MG63 (cell line): ENCODE data around the gene SLC7A11. TPM values are rescaled to one million over a fixed set of nuclear protein-coding genes. Genes with fewer than 3 reads are reported as not detected.
"Not testable (repeated sequence)": the region's sequence is repeated elsewhere in the genome, so short reads cannot be mapped to it uniquely, and the experiment has no call there.

ENCODE experiments used
- DNase-seq: peaks from one replicate; pipeline ENCODE4 v3.0.0-alpha.2; 2020
- H3K27me3 ChIP-seq: fragments of 250-450 bp; sonication (Bioruptor Pico); 2 replicates; pipeline ENCODE4 v1.5.1; 2020; ENCODE audit warnings: mild to moderate bottlenecking, moderate library complexity
- H3K36me3 ChIP-seq: fragments of 250-450 bp; sonication (Bioruptor Pico); 2 replicates; pipeline ENCODE4 v1.5.1; 2020; ENCODE audit warnings: mild to moderate bottlenecking, moderate library complexity
- H3K4me3 ChIP-seq: fragments of 250-450 bp; sonication (Bioruptor Pico); 2 replicates; pipeline ENCODE4 v1.5.1; 2020; ENCODE audit warnings: mild to moderate bottlenecking, moderate library complexity
- H3K9me3 ChIP-seq: fragments of 250-450 bp; sonication (Bioruptor Pico); 2 replicates; pipeline ENCODE4 v1.5.1; 2020; ENCODE audit warnings: mild to moderate bottlenecking, moderate library complexity
- total RNA-seq: library from RNA; depleted of rRNA; stranded (reverse); fragments of >200 nt; shearing (Covaris generic); gene quantifications from 2 replicates; pipeline ENCODE4 v1.2.3, GENCODE V29; 2014; ENCODE audit warnings: low replicate concordance

The SLC7A11 gene
- total RNA-seq, 1 experiment from 2014 or later: 7.3 TPM

- H3K36me3 ChIP-seq: no peaks in the 10 kb centered on the region
- no peaks in the 10 kb centered on the region for H3K9me3 ChIP-seq
Measured at GRCh38 chr4:138252551-138252950, 10.4 kb upstream of the SLC7A11 start.

DNA sequence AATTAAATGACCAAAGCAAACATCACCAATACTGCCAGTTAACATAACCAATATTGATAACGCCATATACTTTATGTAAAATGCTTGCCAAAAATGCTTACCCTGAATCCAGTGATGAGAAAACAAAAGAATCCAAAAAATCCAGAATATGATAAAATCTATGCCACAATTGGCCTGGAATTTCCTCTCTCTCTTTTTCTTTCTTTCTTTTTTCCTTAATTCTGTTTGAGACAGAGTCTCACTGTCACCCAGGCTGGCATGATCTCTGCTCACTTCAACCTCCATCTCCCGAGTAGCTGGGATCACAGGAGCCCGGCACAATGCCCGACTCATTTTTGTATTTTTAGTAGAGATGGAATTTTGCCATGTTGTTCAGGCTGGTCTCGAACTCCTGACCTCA lies 9.8 kb upstream of the SLC7A11 start:
- DNase-seq: no peak
- H3K27me3 ChIP-seq: no peaks in the 10 kb centered on the region

More at GRCh38 chr4:138252551-138252950, 10.4 kb upstream of the SLC7A11 start:
- DNase-seq: no peak
- Histone ChIP-seq H3K27me3 (no peaks in the 10 kb centered on the region), H3K4me3 (no peak overlapping the region)

DNA sequence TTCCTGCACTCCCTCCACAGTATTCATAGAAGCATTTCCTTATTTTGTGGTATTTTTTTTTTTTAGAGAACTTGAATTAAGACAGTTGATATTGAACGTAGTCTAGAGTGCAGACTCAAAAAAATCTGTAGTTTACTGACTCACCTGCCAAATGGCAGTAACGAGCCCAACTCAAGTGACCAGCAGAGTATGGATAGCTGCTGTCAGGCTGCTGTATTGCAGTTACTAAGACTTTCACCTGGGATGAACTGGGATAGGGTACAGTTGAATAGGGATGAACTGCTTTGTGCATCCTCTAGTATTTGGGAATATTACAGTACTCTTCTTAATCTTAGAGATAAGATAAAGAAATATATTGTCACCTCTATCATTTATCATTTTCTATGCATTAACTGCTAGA lies 7.0 kb upstream of the SLC7A11 start:
- no peak overlapping the region for H3K4me3 ChIP-seq
- H3K36me3 ChIP-seq: no peaks in the 10 kb centered on the region
- H3K27me3 ChIP-seq: no peaks in the 10 kb centered on the region
- no peaks in the 10 kb centered on the region for H3K9me3 ChIP-seq
- no peak for DNase-seq

More for the DNA sequence above, 9.8 kb upstream of the SLC7A11 start:
- no peaks in the 10 kb centered on the region for H3K9me3 ChIP-seq
- no peak overlapping the region for H3K4me3 ChIP-seq
- H3K36me3 ChIP-seq: no peaks in the 10 kb centered on the region

DNA sequence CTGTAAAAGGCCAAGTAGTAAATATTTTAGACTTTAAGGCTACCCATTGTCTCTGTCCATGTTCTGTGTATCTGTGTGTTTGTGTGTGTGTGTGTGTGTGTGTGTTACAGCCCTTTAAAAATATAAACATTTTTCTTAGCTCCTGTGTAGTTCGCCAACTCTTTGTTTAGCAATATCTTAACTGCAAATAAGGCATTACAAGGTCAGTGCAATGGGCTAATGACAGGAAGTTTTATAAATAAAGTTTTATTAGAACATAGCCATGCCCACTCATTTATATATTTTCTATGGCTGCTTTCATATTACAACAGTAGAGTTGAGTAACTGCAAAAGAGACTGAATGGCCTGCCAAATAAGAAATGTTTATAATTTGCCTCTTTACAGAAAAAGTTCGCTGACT lies 5.9 kb upstream of the SLC7A11 start:
- Histone ChIP-seq H3K27me3 (no peaks in the 10 kb centered on the region), H3K4me3 (no peak overlapping the region)
- DNase-seq: no peak

DNA sequence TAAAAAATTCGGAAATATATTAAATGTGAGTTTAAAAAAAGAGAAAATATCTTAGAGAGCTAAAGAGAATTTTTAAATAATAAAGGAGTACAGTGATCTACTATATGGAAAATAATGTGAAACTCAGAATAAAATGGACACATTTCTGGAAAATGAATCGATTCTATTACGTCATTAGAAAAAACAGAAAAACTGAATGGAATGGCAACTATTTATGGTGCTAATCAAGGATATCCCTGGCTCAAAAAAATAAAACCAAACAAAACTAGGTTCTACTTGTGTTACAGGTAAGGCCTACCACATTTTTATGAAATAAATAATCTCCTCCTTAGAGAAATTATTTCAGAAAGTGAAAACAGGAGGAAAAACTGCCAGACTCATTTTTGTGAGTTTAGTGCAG lies 5.5 kb upstream of the SLC7A11 start:
- H3K27me3 ChIP-seq: no peaks in the 10 kb centered on the region
- H3K4me3 ChIP-seq: no peak overlapping the region
- H3K36me3 ChIP-seq: no peaks in the 10 kb centered on the region
- no peaks in the 10 kb centered on the region for H3K9me3 ChIP-seq
- DNase-seq: no peak

More for the DNA sequence above, 5.9 kb upstream of the SLC7A11 start:
- no peaks in the 10 kb centered on the region for H3K9me3 ChIP-seq
- no peaks in the 10 kb centered on the region for H3K36me3 ChIP-seq

- peaks cover 4% of the 10 kb centered on the region; the same call in 1 of the 2 replicates for H3K36me3 ChIP-seq
- DNase-seq: no peak
- peak overlapping the region; percentile 72 for H3K4me3 ChIP-seq
- H3K9me3 ChIP-seq: no peaks in the 10 kb centered on the region
- no peaks in the 10 kb centered on the region for H3K27me3 ChIP-seq
Measured at GRCh38 chr4:138243369-138243768, 1.2 kb upstream of the SLC7A11 start.

DNA sequence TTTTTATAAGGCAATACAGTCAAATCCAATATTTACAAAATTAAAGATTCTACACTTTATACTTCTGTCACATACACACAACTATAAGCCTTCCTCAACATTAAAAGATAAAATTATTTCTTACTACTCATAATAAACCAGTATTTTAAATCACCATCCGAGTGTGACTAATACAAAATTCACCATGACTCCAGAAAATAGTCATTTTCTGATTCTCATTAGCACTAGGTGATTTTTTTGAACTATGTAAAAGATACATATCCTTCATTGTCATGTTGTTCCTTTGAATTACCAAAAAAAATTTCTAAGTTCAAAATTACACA lies 646 bp upstream of the SLC7A11 start:
- H3K4me3 ChIP-seq: peak overlapping the region; percentile 72
- DNase-seq: no peak

GRCh38 chr4:138241281-138242075 lies 671 bp downstream of the SLC7A11 start:
- no peaks in the 10 kb centered on the region for H3K27me3 ChIP-seq
- peak; percentile 48 for DNase-seq
- H3K9me3 ChIP-seq: no peaks in the 10 kb centered on the region
- H3K36me3 ChIP-seq: peaks cover 4% of the 10 kb centered on the region; the same call in 1 of the 2 replicates
- peak overlapping the region; percentile 72 for H3K4me3 ChIP-seq

More for the DNA sequence above, 646 bp upstream of the SLC7A11 start:
- H3K27me3 ChIP-seq: no peaks in the 10 kb centered on the region
- peaks cover 4% of the 10 kb centered on the region; the same call in 1 of the 2 replicates for H3K36me3 ChIP-seq
- H3K9me3 ChIP-seq: no peaks in the 10 kb centered on the region

DNA sequence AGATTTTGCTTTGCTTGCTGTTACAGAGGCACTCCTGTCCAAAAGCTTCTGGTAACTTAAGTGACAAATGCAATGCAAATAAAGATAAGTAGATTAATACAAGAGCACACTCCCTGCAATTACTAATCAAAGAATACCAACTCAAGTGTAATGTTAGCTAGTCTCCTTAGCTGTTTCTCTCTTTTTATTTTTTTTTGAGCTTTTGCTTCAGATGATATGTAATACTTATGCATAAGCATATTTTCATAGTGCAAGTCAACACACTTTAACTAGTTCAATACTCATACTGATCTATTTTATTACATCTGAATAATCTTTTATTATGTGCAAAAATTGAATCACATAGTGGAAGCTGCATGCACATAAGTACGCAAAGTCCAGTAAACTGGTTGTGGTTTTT lies 2.7 kb downstream of the SLC7A11 start:
- DNase-seq: no peak
- H3K36me3 ChIP-seq: peaks cover 9% of the 10 kb centered on the region
- no peaks in the 10 kb centered on the region for H3K27me3 ChIP-seq
- H3K4me3 ChIP-seq: peak overlapping the region; percentile 72
- H3K9me3 ChIP-seq: no peaks in the 10 kb centered on the region

DNA sequence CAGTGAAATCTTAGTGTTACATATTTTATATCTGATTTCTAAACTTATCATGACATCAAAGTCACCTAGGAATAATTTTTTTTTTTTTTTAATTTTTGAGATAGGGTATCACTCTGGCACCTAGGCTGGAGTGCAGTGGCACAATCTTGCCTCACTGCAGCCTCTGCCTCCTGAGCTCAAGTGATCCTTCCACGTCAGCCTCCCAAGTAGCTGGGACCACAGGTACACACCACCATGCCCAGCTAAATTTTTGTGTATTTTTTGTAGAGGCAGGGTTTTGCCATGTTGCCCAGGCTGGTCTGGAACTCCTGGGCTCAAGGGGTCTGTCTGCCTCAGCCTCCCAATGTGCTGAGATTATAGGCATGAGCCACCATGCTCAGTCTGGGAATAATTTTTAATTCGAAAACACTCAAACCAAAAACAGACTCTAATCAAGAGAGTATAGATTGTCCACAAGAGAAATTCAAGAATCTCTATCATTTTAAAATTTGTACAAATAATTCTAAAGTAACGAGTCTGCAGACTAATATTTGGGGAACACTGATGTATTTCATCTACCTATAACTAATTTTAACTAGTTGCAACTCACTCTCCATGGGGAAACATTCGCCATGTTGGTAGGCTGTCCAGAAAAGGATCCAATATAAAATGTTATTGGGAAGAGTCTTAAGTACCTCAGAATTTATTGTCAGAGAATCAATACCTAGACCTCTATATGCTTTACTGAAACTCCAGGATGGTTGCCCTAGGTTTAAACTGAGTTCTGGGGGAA lies 3.4 kb downstream of the SLC7A11 start:
- DNase-seq: no peak
- H3K9me3 ChIP-seq: no peaks in the 10 kb centered on the region
- H3K36me3 ChIP-seq: peaks cover 17% of the 10 kb centered on the region
- peak overlapping the region; percentile 72 for H3K4me3 ChIP-seq
- H3K27me3 ChIP-seq: no peaks in the 10 kb centered on the region

- peaks cover 26% of the 10 kb centered on the region for H3K36me3 ChIP-seq
- H3K9me3 ChIP-seq, H3K27me3 ChIP-seq, H3K4me3 ChIP-seq, DNase-seq: not testable (repeated sequence)
Measured at GRCh38 chr4:138237132-138237531, 5.0 kb downstream of the SLC7A11 start.

DNA sequence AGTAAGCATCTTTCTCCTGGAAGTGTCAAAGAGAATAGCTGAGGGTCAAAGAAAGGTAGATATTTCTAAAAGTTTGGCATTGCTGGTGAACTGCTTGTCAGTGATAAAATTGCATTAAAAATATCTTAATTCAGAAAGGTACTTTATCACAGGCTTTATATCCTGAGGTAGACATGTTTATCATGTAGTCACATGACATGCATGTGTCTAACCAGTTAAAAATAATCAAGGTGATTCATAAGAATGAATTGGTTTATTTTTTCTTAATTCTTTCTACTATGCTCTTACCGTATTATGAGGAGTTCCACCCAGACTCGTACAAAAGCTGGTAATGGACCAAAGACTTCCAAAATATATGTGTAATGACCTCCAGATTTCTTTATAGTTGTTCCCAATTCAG lies 6.1 kb downstream of the SLC7A11 start:
- no peak overlapping the region for H3K4me3 ChIP-seq
- H3K9me3 ChIP-seq: no peaks in the 10 kb centered on the region
- no peaks in the 10 kb centered on the region for H3K27me3 ChIP-seq
- DNase-seq: no peak
- H3K36me3 ChIP-seq: peaks cover 37% of the 10 kb centered on the region

DNA sequence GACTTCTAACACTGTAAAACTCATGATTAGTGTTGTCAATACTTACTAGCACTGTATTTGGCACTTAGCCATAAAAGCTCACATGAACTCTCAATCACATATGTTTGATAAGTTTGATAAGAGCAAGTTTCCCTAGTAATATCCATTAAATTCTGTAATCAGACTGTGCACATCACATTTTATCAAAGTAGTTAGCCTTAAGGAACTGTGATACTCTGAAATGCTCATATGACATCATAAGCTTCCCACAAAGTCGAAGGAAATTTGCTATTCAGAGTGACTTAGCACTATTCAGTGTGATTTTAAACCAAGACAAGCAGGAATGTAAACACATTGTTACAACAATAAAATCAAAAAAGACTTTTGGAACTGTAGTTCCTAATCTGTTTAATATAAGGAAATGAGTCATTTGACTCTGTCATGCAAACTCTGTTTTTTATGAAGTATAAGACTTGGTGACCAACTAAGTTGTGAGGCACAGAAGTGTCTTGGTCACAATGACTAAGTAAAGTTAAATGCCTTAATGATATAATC lies 6.7 kb downstream of the SLC7A11 start:
- no peak for DNase-seq
- Histone ChIP-seq H3K27me3 (no peaks in the 10 kb centered on the region), H3K36me3 (peaks cover 43% of the 10 kb centered on the region), H3K9me3 (no peaks in the 10 kb centered on the region), H3K4me3 (no peak overlapping the region)

DNA sequence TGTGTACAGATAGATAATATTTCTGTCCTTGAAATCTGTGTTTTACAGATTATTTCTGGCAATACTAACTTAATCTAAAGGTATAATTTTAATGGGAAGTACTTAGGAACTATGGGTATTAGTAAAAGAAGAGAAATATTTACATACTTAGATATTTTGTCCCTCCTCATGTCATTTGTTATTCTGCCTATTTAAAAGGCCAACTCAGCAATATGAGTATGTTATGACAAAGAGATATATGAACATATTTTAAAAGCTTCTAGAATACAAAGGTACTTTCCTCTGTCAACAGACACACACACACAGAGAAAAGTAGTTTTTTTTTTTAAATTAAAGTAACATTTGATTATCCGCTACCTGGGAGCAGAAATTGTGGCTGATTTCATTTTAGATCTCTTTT lies 7.9 kb downstream of the SLC7A11 start:
- peaks cover 49% of the 10 kb centered on the region for H3K36me3 ChIP-seq

DNA sequence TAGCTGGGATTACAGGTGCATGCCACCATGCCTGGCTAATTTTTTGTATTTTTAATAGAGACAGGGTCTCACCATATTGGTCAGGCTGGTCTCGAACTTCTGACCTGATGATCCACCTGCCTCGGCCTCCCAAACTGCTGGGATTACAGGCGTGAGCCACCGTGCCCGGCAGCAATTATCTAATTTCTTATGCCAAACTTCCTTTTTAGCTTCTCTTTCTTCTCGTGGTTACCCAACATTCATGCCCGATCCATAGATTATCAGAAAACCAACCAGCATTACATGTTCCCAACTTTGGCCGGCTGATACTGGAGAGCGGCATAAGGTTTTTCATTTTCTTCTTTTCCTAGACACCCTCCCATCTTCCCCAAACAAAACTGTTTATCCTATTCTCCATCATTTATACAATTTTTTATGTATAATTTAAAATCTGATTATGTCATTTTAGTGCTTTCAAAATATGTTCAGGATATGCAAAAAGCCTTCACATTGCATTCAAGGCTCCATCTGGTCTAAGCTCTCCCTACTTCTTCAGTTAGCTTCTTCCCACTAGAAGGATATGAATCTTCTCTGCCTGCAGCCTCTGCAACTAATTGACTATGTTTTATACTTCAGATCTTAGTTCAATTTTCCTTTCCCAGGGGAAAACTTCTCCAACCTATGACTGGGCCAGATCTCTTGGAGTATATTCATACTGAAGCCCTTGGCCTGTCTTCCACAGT lies 8.7 kb downstream of the SLC7A11 start:
- peaks cover 55% of the 10 kb centered on the region for H3K36me3 ChIP-seq
- no peaks in the 10 kb centered on the region for H3K9me3 ChIP-seq
- H3K27me3 ChIP-seq: no peaks in the 10 kb centered on the region
- no peak for DNase-seq
- no peak overlapping the region for H3K4me3 ChIP-seq

More for the DNA sequence above, 7.9 kb downstream of the SLC7A11 start:
- no peak overlapping the region for H3K4me3 ChIP-seq
- no peaks in the 10 kb centered on the region for H3K9me3 ChIP-seq
- no peaks in the 10 kb centered on the region for H3K27me3 ChIP-seq
- no peak for DNase-seq

- peaks cover 63% of the 10 kb centered on the region for H3K36me3 ChIP-seq
Measured at GRCh38 chr4:138232364-138232763, 9.8 kb downstream of the SLC7A11 start.

DNA sequence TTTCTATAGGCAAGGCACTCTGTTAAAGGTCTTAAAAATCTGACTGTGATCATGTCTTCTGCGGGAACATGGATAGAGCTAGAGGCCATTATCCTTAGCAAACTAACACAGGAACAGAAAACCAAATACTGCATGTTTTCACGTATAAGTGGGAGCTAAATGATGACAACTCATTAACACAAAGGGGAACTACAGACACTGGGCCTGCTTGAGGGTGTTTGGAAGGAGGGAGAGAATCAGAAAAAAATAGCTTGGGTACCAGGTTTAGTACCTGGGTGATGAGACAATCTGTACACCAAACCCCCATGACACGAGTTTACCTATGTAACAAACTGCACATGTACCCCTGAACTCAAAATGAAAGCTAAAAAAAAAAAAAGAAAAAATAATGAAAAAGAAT lies 12.1 kb downstream of the SLC7A11 start:
- Histone ChIP-seq H3K4me3 (no peak overlapping the region), H3K36me3 (peaks cover 69% of the 10 kb centered on the region), H3K9me3 (no peaks in the 10 kb centered on the region), H3K27me3 (no peaks in the 10 kb centered on the region)
- no peak for DNase-seq

More at GRCh38 chr4:138232364-138232763, 9.8 kb downstream of the SLC7A11 start:
- no peak for DNase-seq
- H3K4me3 ChIP-seq: no peak overlapping the region
- H3K27me3 ChIP-seq: no peaks in the 10 kb centered on the region
- no peaks in the 10 kb centered on the region for H3K9me3 ChIP-seq
